GOT3 (cell line): Measurements from ENCODE around the gene NCOA7.
"Not testable (repeated sequence)": the region's sequence is repeated elsewhere in the genome, so short reads cannot be mapped to it uniquely, and the experiment has no call there.

Experiments used
- DNase-seq: peaks from one replicate; lab custom pipeline; 2025; ENCODE audit warnings: mixed read lengths; lab: John Stamatoyannopoulos, UW

The NCOA7 gene

GRCh38 chr6:125754566-125754965 is 36.2 kb upstream of the NCOA7 start:
- no peak for DNase-seq

GRCh38 chr6:125759184-125759902 is 31.4 kb upstream of the NCOA7 start:
- no peak for DNase-seq

GRCh38 chr6:125759959-125760457 is 30.8 kb upstream of the NCOA7 start:
- DNase-seq, result no peak

- no peak for DNase-seq
These were observed 26.6 kb upstream of the NCOA7 start for GRCh38 chr6:125764121-125764671.

- no peak for DNase-seq
These were observed 24.8 kb upstream of the NCOA7 start for GRCh38 chr6:125765944-125766343.

- DNase-seq, result no peak
These were observed 24.1 kb upstream of the NCOA7 start for GRCh38 chr6:125766641-125767040.

GRCh38 chr6:125769147-125769783 is 21.5 kb upstream of the NCOA7 start:
- no peak for DNase-seq

GRCh38 chr6:125773387-125774341 is 17.1 kb upstream of the NCOA7 start:
- no peak for DNase-seq

- not testable (repeated sequence) for DNase-seq
These were observed 14.5 kb upstream of the NCOA7 start for GRCh38 chr6:125776107-125776826.

GRCh38 chr6:125779924-125780539 is 10.7 kb upstream of the NCOA7 start:
- DNase-seq, result peak; percentile 80

- DNase-seq, result peak; percentile 4
These were observed 10.0 kb upstream of the NCOA7 start for GRCh38 chr6:125780540-125781313.

- DNase-seq, result no peak
These were observed 9.4 kb upstream of the NCOA7 start for GRCh38 chr6:125781314-125781868.

GRCh38 chr6:125784365-125784764 is 6.4 kb upstream of the NCOA7 start:
- no peak for DNase-seq

GRCh38 chr6:125787791-125788190 is 3.0 kb upstream of the NCOA7 start:
- DNase-seq, result no peak

- no peak for DNase-seq
These were observed 1.6 kb upstream of the NCOA7 start for GRCh38 chr6:125789167-125789566.

GRCh38 chr6:125789576-125790357 is 993 bp upstream of the NCOA7 start:
- DNase-seq, result no peak

GRCh38 chr6:125791151-125791819 is 525 bp downstream of the NCOA7 start:
- no peak for DNase-seq

GRCh38 chr6:125791820-125792165 is 1.0 kb downstream of the NCOA7 start:
- no peak for DNase-seq

GRCh38 chr6:125792172-125792571 is 1.4 kb downstream of the NCOA7 start:
- DNase-seq, result no peak
